DOHH2 (cell line): Measurements from ENCODE around the gene C1QTNF12.

Experiments used
- EZH2phosphoT487 ChIP-seq: fragments of 200-600 bp; sonication (generic); IDR thresholded peaks from 2 replicates; pipeline ENCODE4 v1.6.1; 2017; ENCODE audit warnings: borderline replicate concordance, mild to moderate bottlenecking, antibody characterized with exemption, low read length, moderate library complexity, mixed read lengths
- TF ChIP-seq, protein P1 (sequence below): fragments of 200-600 bp; sonication (generic); IDR thresholded peaks from one replicate; pipeline ENCODE4 v1.5.1; 2014; ENCODE audit warnings: antibody characterized with exemption, mild to moderate bottlenecking, low read depth, low read length; ENCODE audit not compliant: poor library complexity, severe bottlenecking

GRCh38 chr1:1203561-1204424, 42.7 kb downstream of the C1QTNF12 start:
- TF ChIP-seq, protein P1, sequence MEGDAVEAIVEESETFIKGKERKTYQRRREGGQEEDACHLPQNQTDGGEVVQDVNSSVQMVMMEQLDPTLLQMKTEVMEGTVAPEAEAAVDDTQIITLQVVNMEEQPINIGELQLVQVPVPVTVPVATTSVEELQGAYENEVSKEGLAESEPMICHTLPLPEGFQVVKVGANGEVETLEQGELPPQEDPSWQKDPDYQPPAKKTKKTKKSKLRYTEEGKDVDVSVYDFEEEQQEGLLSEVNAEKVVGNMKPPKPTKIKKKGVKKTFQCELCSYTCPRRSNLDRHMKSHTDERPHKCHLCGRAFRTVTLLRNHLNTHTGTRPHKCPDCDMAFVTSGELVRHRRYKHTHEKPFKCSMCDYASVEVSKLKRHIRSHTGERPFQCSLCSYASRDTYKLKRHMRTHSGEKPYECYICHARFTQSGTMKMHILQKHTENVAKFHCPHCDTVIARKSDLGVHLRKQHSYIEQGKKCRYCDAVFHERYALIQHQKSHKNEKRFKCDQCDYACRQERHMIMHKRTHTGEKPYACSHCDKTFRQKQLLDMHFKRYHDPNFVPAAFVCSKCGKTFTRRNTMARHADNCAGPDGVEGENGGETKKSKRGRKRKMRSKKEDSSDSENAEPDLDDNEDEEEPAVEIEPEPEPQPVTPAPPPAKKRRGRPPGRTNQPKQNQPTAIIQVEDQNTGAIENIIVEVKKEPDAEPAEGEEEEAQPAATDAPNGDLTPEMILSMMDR = no peak
- no peak for TF ChIP-seq EZH2phosphoT487
